IPS-20b (cell line): ENCODE results near the gene EIF4E1B.

Experiments used
- H3K27ac ChIP-seq: one replicate; pipeline ENCODE4 v1.5.1; 2013; ENCODE audit warnings: low read length
- H3K27me3 ChIP-seq: 2 replicates; pipeline ENCODE4 v1.6.1; 2013; ENCODE audit warnings: mild to moderate bottlenecking, low read length, inconsistent platforms; ENCODE audit not compliant: insufficient read depth
- H3K36me3 ChIP-seq: 2 replicates; pipeline ENCODE4 v1.6.1; 2013; ENCODE audit warnings: low read depth, mild to moderate bottlenecking, inconsistent platforms, low read length, moderate library complexity; ENCODE audit not compliant: insufficient read depth
- H3K4me1 ChIP-seq: 2 replicates; pipeline ENCODE4 v1.6.1; 2013; ENCODE audit warnings: mild to moderate bottlenecking, control low read depth, inconsistent platforms, low read length, moderate library complexity; ENCODE audit not compliant: insufficient read depth
- H3K4me3 ChIP-seq: 2 replicates; pipeline ENCODE4 v1.5.1; 2013; ENCODE audit warnings: mild to moderate bottlenecking, low read length, inconsistent platforms
- H3K9ac ChIP-seq: 2 replicates; pipeline ENCODE4 v1.6.1; 2013; ENCODE audit warnings: low read depth, mild to moderate bottlenecking, inconsistent platforms, low read length, moderate library complexity
- H3K9me3 ChIP-seq: 2 replicates; pipeline ENCODE4 v1.6.1; 2013; ENCODE audit warnings: mild to moderate bottlenecking, low read depth, low read length, inconsistent platforms; ENCODE audit not compliant: insufficient read depth

The EIF4E1B gene

GRCh38 chr5:176631383-176632200 lies 1.1 kb downstream of the EIF4E1B start:
- H3K9ac ChIP-seq: no peak overlapping the region
- H3K36me3 ChIP-seq: no peaks in the 10 kb centered on the region
- H3K27me3 ChIP-seq: peaks cover 75% of the 10 kb centered on the region
- no peaks in the 10 kb centered on the region for H3K9me3 ChIP-seq
- H3K4me3 ChIP-seq: no peak overlapping the region
- peaks cover 13% of the 10 kb centered on the region for H3K4me1 ChIP-seq
- H3K27ac ChIP-seq: no peak overlapping the region

GRCh38 chr5:176632745-176633144 lies 2.3 kb downstream of the EIF4E1B start:
- Histone ChIP-seq H3K27me3 (peaks cover 66% of the 10 kb centered on the region), H3K4me3 (no peak overlapping the region), H3K9ac (no peak overlapping the region), H3K36me3 (no peaks in the 10 kb centered on the region), H3K9me3 (no peaks in the 10 kb centered on the region), H3K27ac (no peak overlapping the region), H3K4me1 (peaks cover 13% of the 10 kb centered on the region)

- Histone ChIP-seq H3K27ac (no peak overlapping the region), H3K27me3 (peaks cover 62% of the 10 kb centered on the region), H3K4me3 (no peak overlapping the region), H3K9me3 (no peaks in the 10 kb centered on the region), H3K4me1 (peaks cover 11% of the 10 kb centered on the region), H3K9ac (no peak overlapping the region), H3K36me3 (no peaks in the 10 kb centered on the region)
Observed at GRCh38 chr5:176633598-176633997, 3.1 kb downstream of the EIF4E1B start.

GRCh38 chr5:176636426-176636825 lies 6.0 kb downstream of the EIF4E1B start:
- Histone ChIP-seq H3K27ac (no peak overlapping the region), H3K36me3 (no peaks in the 10 kb centered on the region), H3K9ac (no peak overlapping the region), H3K9me3 (no peaks in the 10 kb centered on the region), H3K27me3 (peaks cover 36% of the 10 kb centered on the region), H3K4me3 (no peak overlapping the region), H3K4me1 (peaks cover 2% of the 10 kb centered on the region; the same call in 1 of the 2 replicates)

- Histone ChIP-seq H3K36me3 (no peaks in the 10 kb centered on the region), H3K9me3 (no peaks in the 10 kb centered on the region), H3K4me3 (no peak overlapping the region), H3K27me3 (peaks cover 25% of the 10 kb centered on the region), H3K27ac (no peak overlapping the region), H3K4me1 (peaks cover 2% of the 10 kb centered on the region; the same call in 1 of the 2 replicates), H3K9ac (no peak overlapping the region)
Observed at GRCh38 chr5:176637556-176637955, 7.1 kb downstream of the EIF4E1B start.

- peaks cover 2% of the 10 kb centered on the region; the same call in 1 of the 2 replicates for H3K4me1 ChIP-seq
- no peak overlapping the region for H3K4me3 ChIP-seq
- H3K27me3 ChIP-seq: peaks cover 16% of the 10 kb centered on the region
- H3K27ac ChIP-seq: no peak overlapping the region
- H3K36me3 ChIP-seq: no peaks in the 10 kb centered on the region
- no peaks in the 10 kb centered on the region for H3K9me3 ChIP-seq
- H3K9ac ChIP-seq: no peak overlapping the region
Observed at GRCh38 chr5:176638437-176638836, 8.0 kb downstream of the EIF4E1B start.

- Histone ChIP-seq H3K27me3 (peaks cover 9% of the 10 kb centered on the region), H3K9ac (no peak overlapping the region), H3K4me1 (no peaks in the 10 kb centered on the region; the same call in 1 of the 2 replicates)
Observed at GRCh38 chr5:176639208-176639607, 8.7 kb downstream of the EIF4E1B start.

GRCh38 chr5:176639981-176640380 lies 9.5 kb downstream of the EIF4E1B start:
- Histone ChIP-seq H3K36me3 (no peaks in the 10 kb centered on the region), H3K9me3 (no peaks in the 10 kb centered on the region), H3K27ac (no peak overlapping the region), H3K4me3 (no peak overlapping the region), H3K27me3 (peaks cover 8% of the 10 kb centered on the region; the same call in 1 of the 2 replicates), H3K9ac (no peak overlapping the region), H3K4me1 (no peaks in the 10 kb centered on the region; the same call in 1 of the 2 replicates)

More at GRCh38 chr5:176639208-176639607, 8.7 kb downstream of the EIF4E1B start:
- no peaks in the 10 kb centered on the region for H3K36me3 ChIP-seq
- H3K27ac ChIP-seq: no peak overlapping the region
- H3K9me3 ChIP-seq: no peaks in the 10 kb centered on the region
- H3K4me3 ChIP-seq: no peak overlapping the region

GRCh38 chr5:176640616-176641015 lies 10.1 kb downstream of the EIF4E1B start:
- H3K4me1 ChIP-seq: no peaks in the 10 kb centered on the region; the same call in 1 of the 2 replicates
- H3K9ac ChIP-seq: no peak overlapping the region
- no peak overlapping the region for H3K27ac ChIP-seq
- H3K4me3 ChIP-seq: no peak overlapping the region
- no peaks in the 10 kb centered on the region for H3K36me3 ChIP-seq
- H3K9me3 ChIP-seq: no peaks in the 10 kb centered on the region
- H3K27me3 ChIP-seq: peaks cover 8% of the 10 kb centered on the region; the same call in 1 of the 2 replicates

GRCh38 chr5:176642675-176643490 lies 12.4 kb downstream of the EIF4E1B start:
- Histone ChIP-seq H3K4me3 (no peak overlapping the region), H3K4me1 (peaks cover 6% of the 10 kb centered on the region; the same call in 1 of the 2 replicates), H3K27ac (no peak overlapping the region), H3K9me3 (no peaks in the 10 kb centered on the region), H3K36me3 (no peaks in the 10 kb centered on the region), H3K9ac (no peak overlapping the region), H3K27me3 (peaks cover 4% of the 10 kb centered on the region; the same call in 1 of the 2 replicates)

- Histone ChIP-seq H3K4me1 (peaks cover 6% of the 10 kb centered on the region; the same call in 1 of the 2 replicates), H3K9me3 (no peaks in the 10 kb centered on the region), H3K27ac (no peak overlapping the region), H3K4me3 (no peak overlapping the region), H3K27me3 (no peaks in the 10 kb centered on the region), H3K9ac (no peak overlapping the region), H3K36me3 (no peaks in the 10 kb centered on the region)
Observed at GRCh38 chr5:176643491-176644219, 13.2 kb downstream of the EIF4E1B start.
